Lower leg skin (tissue), 3 donors: Measurements from ENCODE around the gene RBM20.

ENCODE experiments used
- POLR2A ChIP-seq, 2 donors: fragments of 450-650 bp; IDR thresholded peaks; one replicate each; pipeline ENCODE4 v1.6.1; 2016 to 2017; ENCODE audit warnings: antibody characterized with exemption in 2 of 2, mild to moderate bottlenecking in 1 of 2, moderate library complexity in 1 of 2
- TF ChIP-seq, protein P1 (sequence below), 3 donors: fragments of 450-650 bp; IDR thresholded peaks; one replicate each; pipeline ENCODE4 v1.5.1; 2016; ENCODE audit warnings: antibody characterized with exemption in 3 of 3, mild to moderate bottlenecking in 3 of 3, moderate library complexity in 2 of 3

DNA sequence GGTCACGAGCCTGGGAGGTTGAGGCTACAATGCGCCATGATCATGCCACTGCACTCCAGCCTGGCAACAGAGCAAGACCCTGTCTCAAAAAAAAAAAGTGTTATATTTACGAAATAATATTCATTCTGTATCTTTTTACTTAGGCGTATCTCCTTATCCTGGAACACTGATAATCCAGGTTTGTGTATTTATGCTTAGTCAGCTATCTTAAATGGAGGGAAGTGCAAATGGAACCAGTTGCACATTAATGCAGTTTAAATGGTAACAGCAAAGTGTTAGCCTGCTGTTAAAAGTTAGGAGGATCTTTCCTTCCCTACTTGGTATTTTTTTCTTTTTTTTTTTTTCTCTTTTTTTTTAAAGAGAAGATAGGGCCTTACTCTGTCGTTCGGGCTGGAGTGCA is 36.0 kb upstream of the RBM20 start:
- TF ChIP-seq, protein P1, sequence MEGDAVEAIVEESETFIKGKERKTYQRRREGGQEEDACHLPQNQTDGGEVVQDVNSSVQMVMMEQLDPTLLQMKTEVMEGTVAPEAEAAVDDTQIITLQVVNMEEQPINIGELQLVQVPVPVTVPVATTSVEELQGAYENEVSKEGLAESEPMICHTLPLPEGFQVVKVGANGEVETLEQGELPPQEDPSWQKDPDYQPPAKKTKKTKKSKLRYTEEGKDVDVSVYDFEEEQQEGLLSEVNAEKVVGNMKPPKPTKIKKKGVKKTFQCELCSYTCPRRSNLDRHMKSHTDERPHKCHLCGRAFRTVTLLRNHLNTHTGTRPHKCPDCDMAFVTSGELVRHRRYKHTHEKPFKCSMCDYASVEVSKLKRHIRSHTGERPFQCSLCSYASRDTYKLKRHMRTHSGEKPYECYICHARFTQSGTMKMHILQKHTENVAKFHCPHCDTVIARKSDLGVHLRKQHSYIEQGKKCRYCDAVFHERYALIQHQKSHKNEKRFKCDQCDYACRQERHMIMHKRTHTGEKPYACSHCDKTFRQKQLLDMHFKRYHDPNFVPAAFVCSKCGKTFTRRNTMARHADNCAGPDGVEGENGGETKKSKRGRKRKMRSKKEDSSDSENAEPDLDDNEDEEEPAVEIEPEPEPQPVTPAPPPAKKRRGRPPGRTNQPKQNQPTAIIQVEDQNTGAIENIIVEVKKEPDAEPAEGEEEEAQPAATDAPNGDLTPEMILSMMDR (IDR thresholded peaks at IDR 0.05) = no peak
- no peak for TF ChIP-seq POLR2A (IDR thresholded peaks at IDR 0.05)
